Esophagus squamous epithelium (tissue), 4 donors: ENCODE data around the gene PLXNB3.

Source experiments
- POLR2A ChIP-seq, 4 donors: fragments of 450-650 bp; IDR thresholded peaks; one replicate each; pipeline ENCODE4 v1.6.1; 2017; ENCODE audit warnings: antibody characterized with exemption in 4 of 4, mild to moderate bottlenecking in 4 of 4, moderate library complexity in 3 of 4
- TF ChIP-seq, protein P1 (sequence below), 6 experiments: fragments of 450-650 bp in 4 of 6; fragments of 200-600 bp in 2 of 6; sonication (generic) in 2 of 6; IDR thresholded peaks; one replicate each; pipeline ENCODE4 v1.5.1; 2016 to 2019; ENCODE audit warnings: antibody characterized with exemption in 6 of 6, mild to moderate bottlenecking in 4 of 6, moderate library complexity in 4 of 6

DNA sequence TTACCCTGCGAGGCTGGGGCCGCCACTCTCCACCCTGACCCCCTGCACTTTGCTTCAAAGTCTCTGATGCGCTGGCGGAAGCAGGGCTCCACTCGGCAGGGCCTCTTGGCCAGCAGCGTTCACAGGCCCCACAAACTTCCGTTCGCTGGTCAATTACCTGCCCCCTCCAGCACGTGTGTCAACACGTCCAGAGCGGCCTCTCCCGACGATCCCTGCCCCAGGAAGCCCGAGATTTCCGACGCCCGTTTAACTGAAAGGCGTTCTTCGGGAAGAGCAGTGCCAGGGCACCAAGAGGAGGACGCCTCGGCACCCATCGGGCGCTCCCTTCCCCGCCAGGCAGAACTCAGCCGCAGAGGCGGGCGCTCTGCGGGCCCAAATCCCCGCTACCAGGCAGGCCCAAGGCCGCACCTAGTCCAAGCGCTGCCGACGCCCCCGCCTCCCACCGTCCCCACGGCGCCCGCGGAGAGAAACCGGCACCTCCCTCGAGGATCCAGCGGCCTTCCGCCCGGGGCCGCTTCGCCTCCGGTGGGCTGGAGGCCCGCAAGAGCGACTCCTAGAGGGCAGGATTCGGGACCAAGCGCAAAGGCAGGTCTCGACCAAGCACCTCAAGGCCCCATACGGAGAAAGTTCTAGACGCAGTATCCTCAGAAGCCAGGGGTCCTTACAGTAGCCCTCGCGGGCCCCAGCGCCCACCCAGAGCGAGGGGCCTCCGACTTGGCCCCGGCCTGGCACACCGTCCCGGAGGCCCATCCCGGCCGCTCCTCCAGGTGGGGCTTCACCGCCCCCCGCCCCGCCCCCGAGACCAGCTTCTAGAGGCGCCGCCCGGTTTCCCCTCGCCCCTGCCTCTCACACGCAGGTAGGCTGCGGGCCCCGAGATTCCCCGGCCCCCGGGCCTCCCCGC, 40.4 kb upstream of the PLXNB3 start:
- TF ChIP-seq POLR2A (IDR thresholded peaks at IDR 0.05) = no peak
- TF ChIP-seq, protein P1, sequence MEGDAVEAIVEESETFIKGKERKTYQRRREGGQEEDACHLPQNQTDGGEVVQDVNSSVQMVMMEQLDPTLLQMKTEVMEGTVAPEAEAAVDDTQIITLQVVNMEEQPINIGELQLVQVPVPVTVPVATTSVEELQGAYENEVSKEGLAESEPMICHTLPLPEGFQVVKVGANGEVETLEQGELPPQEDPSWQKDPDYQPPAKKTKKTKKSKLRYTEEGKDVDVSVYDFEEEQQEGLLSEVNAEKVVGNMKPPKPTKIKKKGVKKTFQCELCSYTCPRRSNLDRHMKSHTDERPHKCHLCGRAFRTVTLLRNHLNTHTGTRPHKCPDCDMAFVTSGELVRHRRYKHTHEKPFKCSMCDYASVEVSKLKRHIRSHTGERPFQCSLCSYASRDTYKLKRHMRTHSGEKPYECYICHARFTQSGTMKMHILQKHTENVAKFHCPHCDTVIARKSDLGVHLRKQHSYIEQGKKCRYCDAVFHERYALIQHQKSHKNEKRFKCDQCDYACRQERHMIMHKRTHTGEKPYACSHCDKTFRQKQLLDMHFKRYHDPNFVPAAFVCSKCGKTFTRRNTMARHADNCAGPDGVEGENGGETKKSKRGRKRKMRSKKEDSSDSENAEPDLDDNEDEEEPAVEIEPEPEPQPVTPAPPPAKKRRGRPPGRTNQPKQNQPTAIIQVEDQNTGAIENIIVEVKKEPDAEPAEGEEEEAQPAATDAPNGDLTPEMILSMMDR (IDR thresholded peaks at IDR 0.05) = peak in 1 of 6 experiments; percentile 7
